ENCODE data around the gene IL1R2. TPM values are rescaled to one million over a fixed set of nuclear protein-coding genes. Genes with fewer than 3 reads are reported as not detected.

Gene IL1R2
- total RNA-seq, 4 donors from 2014 or later: 7.1 to 52.4 (median 29.9) TPM

GRCh38 chr2:102046135-102046986, 54.6 kb downstream of the IL1R2 start:
- Histone ChIP-seq H3K9me3 (no peaks in the 10 kb centered on the region), H3K27ac (peak overlapping the region; percentile 47 to 87 (median 66)), H3K36me3 (no peaks in the 10 kb centered on the region), H3K27me3 (no peaks in the 10 kb centered on the region), H3K4me1 (peaks cover 12 to 43% (median 26%) of the 10 kb centered on the region in 4 donors), H3K4me3 (no peak overlapping the region)
- TF ChIP-seq CTCF (IDR thresholded peaks at IDR 0.05): no peak
- TF ChIP-seq POLR2AphosphoS5 (IDR thresholded peaks at IDR 0.05): peak; percentile 9 to 34 (median 26)
- intact Hi-C loops (cut with DNase I; ENCODE audit: low total_unique reads): no loop called here
- in situ Hi-C loops (cut with MboI; ENCODE audit: low pct_ligation_motif_present in 1 of 4, low pct_unique_long_range_greater_than_20kb in 1 of 4, low sequenced_read_pairs in 3 of 4): loop anchor here in 1 of 4 donors (25.0 kb wide), 1 partner anchor 116 kb away; no protein-coding TSS in a partner anchor
- no peak for DNase-seq
- WGBS, 2 donors (ENCODE audit: low coverage in 1 of 2): 63 to 76% methylated on average over 5 to 9 of the region's 9 CpGs

DNA sequence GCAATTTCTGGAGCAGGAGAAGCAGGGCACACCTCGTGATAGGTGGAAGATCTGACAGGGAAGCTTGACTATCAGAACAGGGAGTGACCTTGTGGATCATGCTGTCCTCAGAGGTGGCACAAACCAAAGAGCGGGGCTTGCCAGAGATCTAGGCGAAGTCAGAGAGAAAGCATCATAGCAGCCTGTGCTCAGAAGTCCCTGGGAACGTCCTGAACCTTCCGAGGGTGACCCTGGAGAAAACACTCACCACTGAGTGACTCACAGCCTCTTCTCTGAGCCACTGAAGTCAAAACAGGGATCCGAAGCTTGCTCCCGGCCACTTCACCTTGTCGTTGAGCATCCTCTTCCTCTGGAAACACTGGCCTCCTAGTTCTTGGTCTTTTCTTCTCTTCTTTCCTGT, 56.7 kb downstream of the IL1R2 start:
- 28 to 61% methylated on average over 6 to 8 of the region's 8 CpGs for WGBS, 2 donors (ENCODE audit: low coverage in 1 of 2)
- intact Hi-C loops (cut with DNase I; ENCODE audit: low total_unique reads): no loop called here
- no peaks in the 10 kb centered on the region for H3K27me3 ChIP-seq
- DNase-seq: peak; percentile 46
- no peaks in the 10 kb centered on the region for H3K36me3 ChIP-seq
- in situ Hi-C loops (cut with MboI; ENCODE audit: low pct_ligation_motif_present in 1 of 4, low pct_unique_long_range_greater_than_20kb in 1 of 4, low sequenced_read_pairs in 3 of 4): loop anchor here in 1 of 4 donors (25.0 kb wide), 1 partner anchor 114 kb away; no protein-coding TSS in a partner anchor
- TF ChIP-seq EP300 (IDR thresholded peaks at IDR 0.05; ENCODE audit: low read depth) (peak; percentile 68), POLR2AphosphoS5 (IDR thresholded peaks at IDR 0.05) (peak in 2 of 3 donors; percentile 57 to 69), POLR2A (IDR thresholded peaks at IDR 0.05) (no peak), CTCF (IDR thresholded peaks at IDR 0.05) (no peak)
- peaks cover 16 to 57% (median 39%) of the 10 kb centered on the region in 4 donors for H3K4me1 ChIP-seq
- no peaks in the 10 kb centered on the region for H3K9me3 ChIP-seq
- peak overlapping the region; percentile 81 to 87 (median 84) for H3K27ac ChIP-seq
- no peak overlapping the region for H3K4me3 ChIP-seq

DNA sequence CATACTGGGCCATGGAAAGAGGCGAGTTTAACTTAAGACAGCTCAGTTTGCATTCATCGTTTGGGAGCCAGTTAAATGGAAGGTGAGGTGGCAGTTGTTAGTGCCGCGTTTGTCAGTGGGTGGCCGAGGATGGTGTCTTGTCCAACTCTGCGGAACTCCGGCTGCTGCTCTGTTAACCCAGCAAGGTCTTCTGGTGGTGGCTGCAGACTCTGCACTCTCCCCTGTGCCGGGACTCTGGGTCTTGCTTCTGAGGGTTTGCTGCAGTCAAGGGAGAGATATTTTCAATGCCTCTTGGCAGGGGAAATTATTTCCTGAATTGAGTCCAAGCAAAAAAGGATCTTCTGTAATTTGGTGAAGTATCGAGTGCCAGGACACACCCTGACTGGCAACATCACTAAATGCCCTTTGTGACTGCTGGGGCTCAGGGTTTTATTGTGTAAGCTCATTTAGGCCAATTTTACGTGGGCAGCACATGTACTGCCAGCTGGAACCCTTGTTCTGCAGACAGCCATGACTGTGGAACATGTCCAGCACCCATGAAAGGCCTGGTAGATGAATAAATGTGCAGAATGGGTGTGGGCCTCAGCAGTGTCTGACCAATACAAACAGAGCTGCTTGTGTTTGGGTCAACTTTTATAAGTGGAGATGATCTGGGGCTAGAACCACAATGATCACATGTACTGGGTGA, 58.1 kb downstream of the IL1R2 start:
- in situ Hi-C loops (cut with MboI; ENCODE audit: low pct_ligation_motif_present in 1 of 4, low pct_unique_long_range_greater_than_20kb in 1 of 4, low sequenced_read_pairs in 3 of 4): loop anchor here in 1 of 4 donors (25.0 kb wide), 1 partner anchor 112 kb away; no protein-coding TSS in a partner anchor

More for the DNA sequence above, 58.1 kb downstream of the IL1R2 start:
- intact Hi-C loops (cut with DNase I; ENCODE audit: low total_unique reads): loop anchor here (1.0 to 10.0 kb wide), 3 partner anchors 14 to 185 kb away; no protein-coding TSS in a partner anchor
- 13 to 20% methylated on average over 3 to 10 of the region's 10 CpGs for WGBS, 2 donors (ENCODE audit: low coverage in 1 of 2)
- Histone ChIP-seq H3K4me3 (no peak overlapping the region), H3K36me3 (no peaks in the 10 kb centered on the region), H3K27ac (peak overlapping the region; percentile 81 to 87 (median 84)), H3K9me3 (no peaks in the 10 kb centered on the region), H3K27me3 (no peaks in the 10 kb centered on the region), H3K4me1 (peaks cover 16 to 57% (median 39%) of the 10 kb centered on the region in 4 donors)
- TF ChIP-seq POLR2A (IDR thresholded peaks at IDR 0.05) (no peak), EP300 (IDR thresholded peaks at IDR 0.05; ENCODE audit: low read depth) (peak; percentile 14), CTCF (IDR thresholded peaks at IDR 0.05) (peak in 2 of 5 experiments; percentile 18), POLR2AphosphoS5 (IDR thresholded peaks at IDR 0.05) (peak; percentile 16 to 55 (median 31))
- peak; percentile 64 for DNase-seq
